IMR-90 (cell line): ENCODE data around the gene HSP90B1. TPM values are rescaled to one million over a fixed set of nuclear protein-coding genes. Genes with fewer than 3 reads are reported as not detected.

Experiments used
- ATAC-seq: fragments of 200-7000 bp; cut with Tn5 transposase; 2 replicates; pipeline ENCODE4 v1.9.1; 2020; ENCODE audit warnings: low read depth, mild to moderate bottlenecking, moderate library complexity
- BruUV-seq: library from RNA; stranded (reverse); fragments of 400-500 nt; replicated peaks from 2 replicates; lab custom pipeline; 2021; lab: Mats Ljungman, UMichigan
- CTCF ChIA-PET: fragments of 300-600 bp; formaldehyde crosslinking; extraction: SDS; loops from one replicate; lab custom pipeline; 2021; ENCODE audit warnings: antibody characterized with exemption; lab: Yijun Ruan, JAX
- POLR2A ChIA-PET: fragments of 300-600 bp; sonication (Branson Sonifier 250); formaldehyde crosslinking; loops from one replicate; lab custom pipeline; 2022; ENCODE audit warnings: antibody characterized with exemption; ENCODE audit not compliant: unreplicated experiment; lab: Charles Lee
- DNase-seq: peaks from one replicate; pipeline ENCODE4 v3.0.0; 2013
- H2AFZ ChIP-seq: replicated peaks from 2 replicates; pipeline ENCODE3; 2013; ENCODE audit warnings: low read length, mild to moderate bottlenecking; ENCODE audit not compliant: poor library complexity
- H2AK5ac ChIP-seq: 2 replicates; pipeline ENCODE4 v1.6.1; 2013; ENCODE audit warnings: low read depth, low read length, inconsistent platforms
- H2AK9ac ChIP-seq: replicated peaks from 2 replicates; pipeline ENCODE3; 2013; ENCODE audit warnings: mild to moderate bottlenecking, low read depth, low read length, moderate library complexity; ENCODE audit not compliant: poor library complexity
- H2BK120ac ChIP-seq: 2 replicates; pipeline ENCODE4 v1.6.1; 2013; ENCODE audit warnings: low read depth, low read length, inconsistent platforms
- H2BK15ac ChIP-seq: 3 replicates; pipeline ENCODE4 v1.6.1; 2013; ENCODE audit warnings: low read depth, low read length, inconsistent platforms
- H2BK20ac ChIP-seq: 2 replicates; pipeline ENCODE4 v1.6.1; 2013; ENCODE audit warnings: low read depth, mild to moderate bottlenecking, inconsistent platforms, low read length, moderate library complexity
- H2BK5ac ChIP-seq: 2 replicates; pipeline ENCODE4 v1.6.1; 2013; ENCODE audit warnings: mild to moderate bottlenecking, low read depth, low read length, inconsistent platforms; ENCODE audit not compliant: poor library complexity, severe bottlenecking
- H3K14ac ChIP-seq: replicated peaks from 2 replicates; pipeline ENCODE4 v1.6.1; 2013; ENCODE audit warnings: low read depth, low read length, inconsistent platforms
- H3K18ac ChIP-seq: 2 replicates; pipeline ENCODE4 v1.6.1; 2013; ENCODE audit warnings: low read depth, low read length, control low read depth
- H3K23ac ChIP-seq: 2 replicates; pipeline ENCODE4 v1.6.1; 2013; ENCODE audit warnings: low read depth, low read length, inconsistent platforms
- H3K27ac ChIP-seq: 2 replicates; pipeline ENCODE4 v1.5.1; 2013; ENCODE audit warnings: mild to moderate bottlenecking, control low read depth, low read length; ENCODE audit not compliant: insufficient read depth
- H3K27me3 ChIP-seq: 2 replicates; pipeline ENCODE4 v1.6.1; 2013; ENCODE audit warnings: low read length; ENCODE audit not compliant: control insufficient read depth, insufficient read depth
- H3K36me3 ChIP-seq: 2 replicates; pipeline ENCODE4 v1.6.1; 2013; ENCODE audit warnings: low read length, mixed read lengths; ENCODE audit not compliant: control insufficient read depth, insufficient read depth
- H3K4ac ChIP-seq: 2 replicates; pipeline ENCODE4 v1.6.1; 2013; ENCODE audit warnings: low read depth, low read length, inconsistent platforms
- H3K4me1 ChIP-seq: 2 replicates; pipeline ENCODE4 v1.6.1; 2013; ENCODE audit warnings: low read length, mixed read lengths; ENCODE audit not compliant: control insufficient read depth, insufficient read depth
- H3K4me2 ChIP-seq: 2 replicates; pipeline ENCODE4 v1.6.1; 2013; ENCODE audit warnings: low read depth, mild to moderate bottlenecking, control low read depth, low read length, moderate library complexity
- H3K4me3 ChIP-seq: 2 replicates; pipeline ENCODE4 v1.5.1; 2013; ENCODE audit warnings: low read depth, mild to moderate bottlenecking, control low read depth, low read length, moderate library complexity; ENCODE audit not compliant: insufficient read depth
- H3K56ac ChIP-seq: 2 replicates; pipeline ENCODE4 v1.6.1; 2013; ENCODE audit warnings: low read length, inconsistent platforms; ENCODE audit not compliant: insufficient read depth; ENCODE audit errors: extremely low read depth
- H3K79me1 ChIP-seq, 2 experiments: 2 replicates each; pipeline ENCODE4 v1.6.1; 2013; ENCODE audit warnings: low read length in 2 of 2, inconsistent platforms in 1 of 2, low read depth in 1 of 2
- H3K9ac ChIP-seq: 2 replicates; pipeline ENCODE4 v1.6.1; 2013; ENCODE audit warnings: low read depth, low read length, control low read depth
- H3K9me1 ChIP-seq: 2 replicates; pipeline ENCODE4 v1.6.1; 2013; ENCODE audit warnings: low read length, inconsistent platforms; ENCODE audit not compliant: insufficient read depth
- H3K9me3 ChIP-seq: 2 replicates; pipeline ENCODE4 v1.6.1; 2013; ENCODE audit warnings: low read length; ENCODE audit not compliant: control insufficient read depth, insufficient read depth
- H4K20me1 ChIP-seq: 2 replicates; pipeline ENCODE4 v1.6.1; 2013; ENCODE audit warnings: low read length, inconsistent platforms; ENCODE audit not compliant: insufficient read depth
- H4K5ac ChIP-seq: 2 replicates; pipeline ENCODE4 v1.6.1; 2013; ENCODE audit warnings: mild to moderate bottlenecking, low read depth, low read length, control low read depth
- H4K8ac ChIP-seq, 2 experiments: 2 replicates each; pipeline ENCODE4 v1.6.1; 2013; ENCODE audit warnings: low read depth in 2 of 2, low read length in 2 of 2, control low read depth in 1 of 2, inconsistent platforms in 1 of 2
- H4K91ac ChIP-seq: 2 replicates; pipeline ENCODE4 v1.6.1; 2013; ENCODE audit warnings: low read depth, low read length, inconsistent platforms; ENCODE audit not compliant: insufficient read depth
- BHLHE40 ChIP-seq: fragments of 150-350 bp; IDR thresholded peaks from 2 replicates; pipeline ENCODE4 v1.6.1; 2016; ENCODE audit warnings: mild to moderate bottlenecking, low read depth, low read length
- FOS ChIP-seq: fragments of 150-350 bp; IDR thresholded peaks from 2 replicates; pipeline ENCODE4 v1.6.1; 2016; ENCODE audit warnings: low read depth, low read length
- MAFK ChIP-seq: IDR thresholded peaks from 2 replicates; pipeline ENCODE4 v1.6.1; 2012; ENCODE audit warnings: low read depth, low read length, improper control_type of control experiment
- MAZ ChIP-seq: IDR thresholded peaks from 2 replicates; pipeline ENCODE4 v1.6.1; 2012; ENCODE audit warnings: low read depth, mild to moderate bottlenecking, low read length, improper control_type of control experiment, moderate library complexity, borderline replicate concordance
- NFE2L2 ChIP-seq: fragments of 150-350 bp; IDR thresholded peaks from 2 replicates; pipeline ENCODE4 v1.6.1; 2016; ENCODE audit warnings: low read depth, mild to moderate bottlenecking, low read length
- POLR2A ChIP-seq: IDR thresholded peaks from 2 replicates; pipeline ENCODE4 v1.6.1; 2012; ENCODE audit warnings: mild to moderate bottlenecking, low read depth, low read length
- RAD21 ChIP-seq: IDR thresholded peaks from 2 replicates; pipeline ENCODE4 v1.6.1; 2012; ENCODE audit warnings: low read length, improper control_type of control experiment
- RFX5 ChIP-seq: IDR thresholded peaks from 2 replicates; pipeline ENCODE4 v1.8.0; 2012; ENCODE audit warnings: low read depth, mild to moderate bottlenecking, low read length, moderate library complexity
- WGBS, 2 experiments: methylation state at CpG; one replicate each; pipeline versions ENCODE4 v1.1.5 to v1.1.7; 2013; ENCODE audit warnings: missing lambda C conversion rate in 2 of 2; ENCODE audit not compliant: insufficient read length in 1 of 2; ENCODE audit errors: extremely low coverage in 2 of 2; 5-methylcytosine and 5-hydroxymethylcytosine counted together
- dilution Hi-C: fragments of 300-500 bp; cut with HindIII; formaldehyde crosslinking; loops from one replicate; pipeline ENCODE4 v1.14.3; 2018; ENCODE audit warnings: low sequenced_read_pairs; ENCODE audit not compliant: unreplicated experiment
- in situ Hi-C: fragments of 300-500 bp; cut with MboI; formaldehyde crosslinking; loops from 3 replicates; pipeline ENCODE4 v1.14.3; 2019; ENCODE audit warnings: low sequenced_read_pairs, inconsistent platforms, mixed read lengths
- intact Hi-C: fragments of 100-400 bp; cut with micrococcal nuclease; formaldehyde crosslinking; loops from 2 replicates; pipeline ENCODE4 v1.10.0; 2022
- polyA plus RNA-seq, 3 experiments: library from polyadenylated mRNA; depleted of rRNA; stranded (reverse); fragments of >200 nt; gene quantifications; 2 replicates each; pipeline ENCODE4 v1.2.3, GENCODE V29; 2012; ENCODE audit warnings: low replicate concordance in 1 of 3
- total RNA-seq: library from RNA; depleted of rRNA; stranded (reverse); fragments of >200 nt; gene quantifications from 2 replicates; pipeline ENCODE4 v1.2.3, GENCODE V29; 2012
- TF ChIP-seq, protein P1 (sequence below): fragments of 150-350 bp; IDR thresholded peaks from 2 replicates; pipeline ENCODE4 v1.6.1; 2016; ENCODE audit warnings: low read depth, mild to moderate bottlenecking, low read length, moderate library complexity, borderline replicate concordance

Gene HSP90B1
- total and polyA plus RNA-seq, 2 of the 4 experiments (the other 2 are of a cell fraction) = 398 to 765 TPM

DNA sequence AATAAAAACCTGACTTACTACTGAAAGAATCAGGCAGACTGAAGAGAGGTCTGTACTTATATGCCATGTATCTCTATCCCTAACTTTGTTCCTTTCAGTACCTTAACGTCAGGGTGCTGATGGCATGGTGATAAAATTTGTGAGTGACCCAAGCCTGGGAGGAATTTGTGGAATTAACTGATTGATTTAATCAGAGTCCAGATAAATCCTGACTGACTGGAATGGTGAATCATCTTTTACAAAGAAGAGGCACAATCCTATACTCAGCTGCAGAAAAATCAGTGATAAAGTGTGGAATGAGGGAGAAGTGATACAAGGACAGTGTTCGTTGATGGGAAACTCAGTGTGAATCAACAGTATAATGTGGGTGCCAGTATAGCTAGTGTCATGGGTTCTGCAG, 39.2 kb downstream of the HSP90B1 start (continued):
- no peak for TF ChIP-seq RAD21

GRCh38 chr12:103973909-103974308, 43.7 kb downstream of the HSP90B1 start:
- H3K79me1 ChIP-seq = peaks cover 20 to 76% of the 10 kb centered on the region in 2 experiments
- H3K27ac ChIP-seq = no peak overlapping the region
- H2BK5ac ChIP-seq = no peak overlapping the region
- H2AK5ac ChIP-seq = no peak overlapping the region
- H3K36me3 ChIP-seq = peaks cover 22% of the 10 kb centered on the region
- H4K20me1 ChIP-seq = peaks cover 63% of the 10 kb centered on the region
- no peak overlapping the region for H3K4me2 ChIP-seq
- no peak overlapping the region for H3K14ac ChIP-seq
- no CpG with 5 or more reads among the region's 2 CpGs for WGBS, 2 experiments
- no peaks in the 10 kb centered on the region for H3K27me3 ChIP-seq
- no peak overlapping the region for H2BK20ac ChIP-seq
- H4K91ac ChIP-seq = no peak overlapping the region
- no TSS peak for BruUV-seq
- H3K9me1 ChIP-seq = peaks cover 7% of the 10 kb centered on the region
- H2BK15ac ChIP-seq = no peak overlapping the region
- ATAC-seq = no peak
- H2AK9ac ChIP-seq = no peak overlapping the region
- CTCF ChIA-PET = interaction anchor here (0.6 to 0.7 kb wide), 2 partner anchors 15 to 35 kb away, joined by 3 to 6 read pairs; no protein-coding TSS in a partner anchor
- H3K9me3 ChIP-seq = no peaks in the 10 kb centered on the region
- no peak overlapping the region for H3K4ac ChIP-seq
- TF ChIP-seq POLR2A (no peak), NFE2L2 (no peak), RFX5 (no peak), MAZ (no peak), FOS (no peak), MAFK (no peak), RAD21 (no peak), BHLHE40 (no peak)
- TF ChIP-seq, protein P1, sequence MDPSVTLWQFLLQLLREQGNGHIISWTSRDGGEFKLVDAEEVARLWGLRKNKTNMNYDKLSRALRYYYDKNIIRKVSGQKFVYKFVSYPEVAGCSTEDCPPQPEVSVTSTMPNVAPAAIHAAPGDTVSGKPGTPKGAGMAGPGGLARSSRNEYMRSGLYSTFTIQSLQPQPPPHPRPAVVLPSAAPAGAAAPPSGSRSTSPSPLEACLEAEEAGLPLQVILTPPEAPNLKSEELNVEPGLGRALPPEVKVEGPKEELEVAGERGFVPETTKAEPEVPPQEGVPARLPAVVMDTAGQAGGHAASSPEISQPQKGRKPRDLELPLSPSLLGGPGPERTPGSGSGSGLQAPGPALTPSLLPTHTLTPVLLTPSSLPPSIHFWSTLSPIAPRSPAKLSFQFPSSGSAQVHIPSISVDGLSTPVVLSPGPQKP = no peak
- no peak overlapping the region for H3K4me3 ChIP-seq
- no peak overlapping the region for H4K5ac ChIP-seq
- dilution Hi-C loops (no loop called here), intact Hi-C loops (no loop called here), in situ Hi-C loops (no loop called here)
- H3K56ac ChIP-seq = no peak overlapping the region
- H3K18ac ChIP-seq = no peak overlapping the region
- peaks cover 7% of the 10 kb centered on the region for H3K4me1 ChIP-seq
- H3K23ac ChIP-seq = no peak overlapping the region
- no peak overlapping the region for H2AFZ ChIP-seq
- DNase-seq = no peak
- H3K9ac ChIP-seq = no peak overlapping the region
- POLR2A ChIA-PET = interaction anchor here (0.7 kb wide), 1 partner anchor 135 kb away, joined by 7 read pairs; no protein-coding TSS in a partner anchor
- peak overlapping the region in 1 of 2 experiments; percentile 21; a peak in 1 of 4 replicates for H4K8ac ChIP-seq
- H2BK120ac ChIP-seq = no peak overlapping the region
